PC-3 (cell line): Measurements from ENCODE around the gene PKN1. TPM values are rescaled to one million over a fixed set of nuclear protein-coding genes. Genes with fewer than 3 reads are reported as not detected.
"Not testable (repeated sequence)": the region's sequence is repeated elsewhere in the genome, so short reads cannot be mapped to it uniquely, and the experiment has no call there.

ENCODE experiments used
- ATAC-seq: fragments of 200-7000 bp; cut with Tn5 transposase; 2 replicates; pipeline ENCODE4 v1.9.1; 2020; ENCODE audit warnings: mild to moderate bottlenecking, moderate library complexity
- BruUV-seq: library from RNA; stranded (reverse); fragments of 400-500 nt; replicated peaks from 2 replicates; lab custom pipeline; 2021; lab: Mats Ljungman, UMichigan
- CTCF ChIA-PET: fragments of 300-600 bp; sonication (Branson Sonifier 250); formaldehyde crosslinking; loops from one replicate; lab custom pipeline; 2022; ENCODE audit warnings: antibody characterized with exemption; lab: Charles Lee
- POLR2A ChIA-PET: fragments of 300-600 bp; sonication (Branson Sonifier 250); formaldehyde crosslinking; loops from one replicate; lab custom pipeline; 2022; ENCODE audit warnings: antibody characterized with exemption; ENCODE audit not compliant: unreplicated experiment; lab: Charles Lee
- DNase-seq: peaks from one replicate; pipeline ENCODE4 v3.0.0-alpha.2; 2015
- H2AFZ ChIP-seq: fragments of 300-600 bp; sonication (generic); 2 replicates; pipeline ENCODE4 v1.6.0; 2016; ENCODE audit warnings: antibody characterized with exemption, low read length
- H3F3A ChIP-seq: fragments of 300-600 bp; sonication (generic); one replicate; pipeline ENCODE4 v1.6.0; 2017; ENCODE audit warnings: antibody characterized with exemption, low read length, control low read depth, mild to moderate bottlenecking; ENCODE audit not compliant: unreplicated experiment
- H3K27ac ChIP-seq: fragments of 300-600 bp; sonication (generic); 2 replicates; pipeline ENCODE4 v1.5.1; 2016; ENCODE audit warnings: mild to moderate bottlenecking, low read length
- H3K27me3 ChIP-seq: fragments of 300-600 bp; sonication (generic); 2 replicates; pipeline ENCODE4 v1.6.1; 2016; ENCODE audit warnings: low read length, mixed read lengths
- H3K36me3 ChIP-seq: fragments of 300-600 bp; sonication (generic); 2 replicates; pipeline ENCODE4 v1.6.1; 2016; ENCODE audit warnings: low read depth, mixed run types, low read length, mixed read lengths
- H3K4me1 ChIP-seq: fragments of 300-600 bp; sonication (generic); 2 replicates; pipeline ENCODE4 v1.5.1; 2016; ENCODE audit warnings: low read length; ENCODE audit not compliant: insufficient read depth
- H3K4me2 ChIP-seq: fragments of 300-600 bp; sonication (generic); 2 replicates; pipeline ENCODE4 v1.6.0; 2016; ENCODE audit warnings: low read length
- H3K4me3 ChIP-seq: fragments of 300-600 bp; sonication (generic); 2 replicates; pipeline ENCODE4 v1.5.1; 2016; ENCODE audit warnings: mild to moderate bottlenecking, low read length, mixed read lengths
- H3K79me2 ChIP-seq: fragments of 300-600 bp; sonication (generic); 2 replicates; pipeline ENCODE4 v1.6.1; 2017; ENCODE audit warnings: low read length, mixed read lengths
- H3K9ac ChIP-seq: fragments of 300-600 bp; sonication (generic); 2 replicates; pipeline ENCODE4 v1.6.0; 2016; ENCODE audit warnings: mild to moderate bottlenecking, low read length
- H3K9me2 ChIP-seq: fragments of 300-600 bp; sonication (generic); replicated peaks from 2 replicates; pipeline ENCODE4 v1.6.1; 2016; ENCODE audit warnings: mixed run types, low read length, mixed read lengths
- H3K9me3 ChIP-seq: fragments of 300-600 bp; sonication (generic); 2 replicates; pipeline ENCODE4 v1.6.1; 2016; ENCODE audit warnings: low read length, mixed read lengths
- H4K20me1 ChIP-seq: fragments of 300-600 bp; sonication (generic); 2 replicates; pipeline ENCODE4 v1.6.1; 2016; ENCODE audit warnings: low read length, mixed read lengths
- EZH2 ChIP-seq: fragments of 300-600 bp; sonication (generic); IDR thresholded peaks from one replicate; pipeline ENCODE4 v1.6.1; 2017; ENCODE audit warnings: antibody characterized with exemption, mild to moderate bottlenecking, low read length; ENCODE audit not compliant: unreplicated experiment
- EZH2phosphoT487 ChIP-seq: fragments of 300-600 bp; sonication (generic); IDR thresholded peaks from 2 replicates; pipeline ENCODE4 v1.6.1; 2018; ENCODE audit warnings: mild to moderate bottlenecking, antibody characterized with exemption, low read length, borderline replicate concordance
- intact Hi-C: fragments of 100-400 bp; cut with micrococcal nuclease; formaldehyde crosslinking; loops from 2 replicates; pipeline ENCODE4 v1.9.0; 2023
- total RNA-seq: library from RNA; depleted of rRNA; stranded (reverse); fragments of >200 nt; gene quantifications from 2 replicates; pipeline ENCODE4 v1.2.3, GENCODE V29; 2014
- TF ChIP-seq, protein P1 (sequence below): fragments of 300-600 bp; sonication (generic); conservative IDR thresholded peaks from 2 replicates; pipeline ENCODE4 v1.5.1; 2017; ENCODE audit warnings: antibody characterized with exemption, low read depth, mild to moderate bottlenecking, low read length

PKN1 gene
- total RNA-seq, 1 experiment from 2014 or later, result 186 TPM

DNA sequence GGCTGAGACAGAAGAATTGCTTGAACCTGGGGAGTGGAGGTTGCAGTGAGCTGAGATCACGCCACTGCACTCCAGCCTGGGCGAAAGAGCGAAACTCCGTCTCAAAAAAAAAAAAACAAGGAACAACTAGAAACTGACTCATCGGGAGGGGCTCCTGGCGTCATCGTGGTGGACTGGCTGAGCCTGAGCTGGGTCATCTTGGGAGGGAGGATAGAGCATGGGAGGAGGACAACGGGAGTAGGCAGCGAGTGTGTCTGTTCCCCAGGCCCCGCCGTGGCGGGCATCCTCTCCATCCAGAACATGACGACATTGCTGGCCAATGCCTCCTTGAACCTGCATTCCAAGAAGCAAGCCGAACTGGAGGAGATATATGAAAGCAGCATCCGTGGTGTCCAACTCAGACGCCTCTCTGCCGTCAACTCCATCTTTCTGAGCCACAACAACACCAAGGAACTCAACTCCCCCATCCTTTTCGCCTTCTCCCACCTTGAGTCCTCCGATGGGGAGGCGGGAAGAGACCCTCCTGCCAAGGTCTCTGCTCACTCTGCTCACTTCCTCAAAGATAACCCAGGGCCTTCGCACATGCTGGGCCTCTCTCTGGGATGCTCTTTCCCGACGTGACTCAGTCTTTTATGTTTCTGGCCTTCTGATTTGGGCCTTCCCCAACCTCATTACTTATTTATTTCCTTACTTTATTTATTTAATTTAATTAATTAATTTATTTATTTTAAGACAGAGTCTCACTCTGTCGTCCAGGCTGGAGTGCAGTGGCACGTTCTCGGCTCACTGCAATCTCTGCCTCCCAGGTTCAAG is 30.6 kb upstream of the PKN1 start:
- H3K36me3 ChIP-seq, result peaks cover 51% of the 10 kb centered on the region
- CTCF ChIA-PET, result interaction anchor here (0.7 to 1.0 kb wide), 4 partner anchors 12 to 66 kb away, joined by 3 to 7 read pairs (median 4); no protein-coding TSS in a partner anchor
- H3K4me2 ChIP-seq, result no peak overlapping the region
- intact Hi-C loops, result loop anchor here (5.0 kb wide), 1 partner anchor 35 kb away; no protein-coding TSS in a partner anchor
- H4K20me1 ChIP-seq, result no peaks in the 10 kb centered on the region
- POLR2A ChIA-PET, result interaction anchor here (0.6 kb wide), 2 partner anchors 266 to 287 kb away, joined by 5 to 7 read pairs; no protein-coding TSS in a partner anchor
- H3K9me2 ChIP-seq, result no peaks in the 10 kb centered on the region
- H3K79me2 ChIP-seq, result no peaks in the 10 kb centered on the region
- no peak overlapping the region for H2AFZ ChIP-seq
- ATAC-seq, result peak; percentile 31
- peak overlapping the region; percentile 29 for H3K27ac ChIP-seq
- DNase-seq, result peak; percentile 70
- H3K9ac ChIP-seq, result no peak overlapping the region
- TF ChIP-seq, protein P1, sequence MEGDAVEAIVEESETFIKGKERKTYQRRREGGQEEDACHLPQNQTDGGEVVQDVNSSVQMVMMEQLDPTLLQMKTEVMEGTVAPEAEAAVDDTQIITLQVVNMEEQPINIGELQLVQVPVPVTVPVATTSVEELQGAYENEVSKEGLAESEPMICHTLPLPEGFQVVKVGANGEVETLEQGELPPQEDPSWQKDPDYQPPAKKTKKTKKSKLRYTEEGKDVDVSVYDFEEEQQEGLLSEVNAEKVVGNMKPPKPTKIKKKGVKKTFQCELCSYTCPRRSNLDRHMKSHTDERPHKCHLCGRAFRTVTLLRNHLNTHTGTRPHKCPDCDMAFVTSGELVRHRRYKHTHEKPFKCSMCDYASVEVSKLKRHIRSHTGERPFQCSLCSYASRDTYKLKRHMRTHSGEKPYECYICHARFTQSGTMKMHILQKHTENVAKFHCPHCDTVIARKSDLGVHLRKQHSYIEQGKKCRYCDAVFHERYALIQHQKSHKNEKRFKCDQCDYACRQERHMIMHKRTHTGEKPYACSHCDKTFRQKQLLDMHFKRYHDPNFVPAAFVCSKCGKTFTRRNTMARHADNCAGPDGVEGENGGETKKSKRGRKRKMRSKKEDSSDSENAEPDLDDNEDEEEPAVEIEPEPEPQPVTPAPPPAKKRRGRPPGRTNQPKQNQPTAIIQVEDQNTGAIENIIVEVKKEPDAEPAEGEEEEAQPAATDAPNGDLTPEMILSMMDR, result no peak
- no peak for TF ChIP-seq EZH2
- no peak for TF ChIP-seq EZH2phosphoT487
- peaks cover 4% of the 10 kb centered on the region; the same call in 1 of the 2 replicates for H3K4me1 ChIP-seq
- H3K9me3 ChIP-seq, result no peaks in the 10 kb centered on the region
- no TSS peak for BruUV-seq
- H3K27me3 ChIP-seq, result no peaks in the 10 kb centered on the region
- H3F3A ChIP-seq, result peaks cover 14% of the 10 kb centered on the region
- H3K4me3 ChIP-seq, result no peak overlapping the region

DNA sequence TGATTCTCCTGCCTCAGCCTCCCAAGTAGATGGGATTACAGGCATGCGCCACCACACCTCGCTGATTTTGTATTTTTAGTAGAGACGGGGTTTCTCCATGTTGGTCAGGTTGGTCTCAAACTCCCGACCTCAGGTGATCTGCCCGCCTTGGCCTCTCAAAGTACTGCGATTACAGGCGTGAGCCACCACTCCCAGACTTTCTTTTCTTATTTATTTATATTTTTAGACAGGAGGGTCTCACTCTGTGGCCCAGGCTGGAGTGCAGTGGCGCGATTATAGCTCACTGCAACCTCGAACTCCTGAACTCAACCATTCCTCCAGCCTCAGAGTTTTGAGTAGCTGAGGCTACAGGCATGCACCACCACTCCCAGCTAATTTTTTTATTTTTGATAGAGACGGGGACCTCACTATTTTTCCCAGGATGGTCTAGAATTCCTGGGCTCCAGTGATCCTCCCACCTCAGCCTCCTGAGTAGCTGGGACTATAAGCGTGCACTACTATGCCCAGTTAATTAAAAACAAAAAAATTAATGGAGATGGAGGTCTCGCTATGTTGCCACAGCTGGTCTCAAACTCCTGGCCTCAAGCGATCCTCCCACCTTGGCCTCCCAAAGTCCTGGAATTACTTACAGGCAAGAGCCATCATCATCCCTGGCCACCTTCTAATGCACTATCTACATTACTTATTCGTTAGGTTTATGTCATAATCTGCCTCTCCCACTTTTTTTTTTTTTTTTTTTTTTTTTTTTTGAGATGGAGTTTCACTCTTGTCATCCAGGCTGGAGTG is 29.8 kb upstream of the PKN1 start:
- H3K9me3 ChIP-seq, H3K4me1 ChIP-seq, DNase-seq, H2AFZ ChIP-seq, BruUV-seq, H3K79me2 ChIP-seq, H3K4me2 ChIP-seq, H3K9ac ChIP-seq, H4K20me1 ChIP-seq, ATAC-seq, H3K9me2 ChIP-seq, CTCF ChIA-PET, H3K27me3 ChIP-seq, H3K27ac ChIP-seq, H3K4me3 ChIP-seq: not testable (repeated sequence)
- intact Hi-C loops, result loop anchor here (5.0 kb wide), 1 partner anchor 36 kb away; no protein-coding TSS in a partner anchor
- peaks cover 56% of the 10 kb centered on the region for H3K36me3 ChIP-seq
- POLR2A ChIA-PET, result interaction anchor here (0.6 kb wide), 1 partner anchor 288 kb away, joined by 5 read pairs; no protein-coding TSS in a partner anchor
- peaks cover 19% of the 10 kb centered on the region for H3F3A ChIP-seq

DNA sequence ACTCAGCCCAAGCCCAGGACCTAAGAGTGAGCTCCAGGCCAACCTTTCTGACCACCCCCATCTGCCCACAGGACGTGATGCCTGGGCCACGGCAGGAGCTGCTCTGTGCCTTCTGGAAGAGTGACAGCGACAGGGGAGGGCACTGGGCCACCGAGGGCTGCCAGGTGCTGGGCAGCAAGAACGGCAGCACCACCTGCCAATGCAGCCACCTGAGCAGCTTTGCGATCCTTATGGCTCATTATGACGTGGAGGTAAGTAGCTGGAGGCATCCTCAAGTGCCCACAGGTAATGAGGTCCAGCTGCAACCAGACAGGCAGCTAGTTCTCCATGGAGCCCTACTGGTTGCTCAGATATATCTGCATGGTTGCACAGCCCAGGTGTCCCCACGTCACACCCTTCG is 28.8 kb upstream of the PKN1 start:
- Histone ChIP-seq H4K20me1 (peaks cover 6% of the 10 kb centered on the region; the same call in 1 of the 2 replicates), H3F3A (peaks cover 23% of the 10 kb centered on the region), H3K9me3 (no peaks in the 10 kb centered on the region), H3K79me2 (no peaks in the 10 kb centered on the region), H3K27me3 (no peaks in the 10 kb centered on the region), H3K36me3 (peaks cover 65% of the 10 kb centered on the region), H3K27ac (no peak overlapping the region), H2AFZ (no peak overlapping the region), H3K9ac (no peak overlapping the region), H3K4me2 (no peak overlapping the region), H3K4me1 (peaks cover 4% of the 10 kb centered on the region; the same call in 1 of the 2 replicates), H3K9me2 (no peaks in the 10 kb centered on the region), H3K4me3 (no peak overlapping the region)
- POLR2A ChIA-PET, result no interaction called here
- BruUV-seq, result no TSS peak
- DNase-seq (no peak), ATAC-seq (no peak)
- CTCF ChIA-PET, result interaction anchor here (1.0 kb wide), 1 partner anchor 268 kb away, joined by 3 read pairs; the partner anchor contains the start of gene ASF1B
- TF ChIP-seq EZH2phosphoT487 (no peak), EZH2 (no peak)
- TF ChIP-seq, protein P1, result no peak
- intact Hi-C loops, result loop anchor here (5.0 kb wide), 1 partner anchor 37 kb away; no protein-coding TSS in a partner anchor
